ENCODE data around the gene FTL.

DNA sequence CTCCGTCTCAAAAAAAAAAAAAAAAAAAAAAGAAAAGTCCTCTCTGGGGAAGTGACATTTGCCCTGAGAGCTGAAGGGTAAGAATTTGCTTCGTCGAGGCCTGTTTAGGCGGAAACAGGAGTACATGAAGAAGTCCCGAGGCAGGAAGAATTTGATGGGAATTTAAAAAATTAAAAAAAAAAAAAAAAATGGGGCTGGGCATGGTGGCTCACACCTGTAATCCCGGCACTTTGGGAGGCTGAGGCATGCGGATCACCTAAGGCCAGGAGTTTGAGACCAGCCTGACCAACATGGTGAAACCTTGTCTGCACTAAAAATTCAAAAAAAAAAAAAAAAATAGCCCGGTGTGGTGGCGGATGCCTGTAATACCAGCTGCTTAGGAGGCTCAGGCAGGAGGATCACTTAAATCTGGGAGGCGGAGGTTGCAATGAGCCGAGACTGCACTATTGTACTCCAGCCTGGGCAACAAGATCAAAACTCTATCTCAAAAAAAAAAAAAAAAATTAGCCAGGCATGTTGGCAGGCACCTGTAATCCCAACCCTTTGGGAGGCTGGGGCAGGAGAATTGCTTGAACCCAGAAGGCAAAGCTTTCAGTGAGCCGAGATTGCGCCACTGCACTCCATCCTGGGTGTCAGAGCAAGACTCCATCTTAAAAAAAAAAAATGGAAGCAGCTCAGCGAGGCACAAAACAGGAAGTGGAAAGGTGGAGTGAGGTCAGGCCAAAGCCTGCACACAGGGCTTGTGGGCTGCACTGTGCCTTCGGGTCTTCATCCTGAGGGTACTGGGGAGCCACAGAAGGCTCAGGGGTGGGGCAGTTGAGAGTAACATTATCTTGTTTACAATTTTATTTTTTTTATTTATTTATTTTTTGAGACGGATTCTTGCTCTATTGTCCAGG lies 5.5 kb upstream of the FTL start:
- TF ChIP-seq POLR2AphosphoS5 (IDR thresholded peaks at IDR 0.05): no peak
- no peak for TF ChIP-seq CTCF (IDR thresholded peaks at IDR 0.05)
- TF ChIP-seq POLR2A (IDR thresholded peaks at IDR 0.05): no peak
